H1 (cell line): ENCODE data around the gene CPT2.

ENCODE experiments used
- CTBP2 ChIP-seq: IDR thresholded peaks from 2 replicates; pipeline ENCODE4 v1.7.0; 2011; ENCODE audit warnings: borderline replicate concordance, mild to moderate bottlenecking, moderate library complexity, mixed read lengths, low read length; ENCODE audit not compliant: insufficient read depth, insufficient read length
- EZH2 ChIP-seq: fragments of 200-600 bp; sonication (generic); IDR thresholded peaks from 2 replicates; pipeline ENCODE4 v1.7.1; 2012; ENCODE audit warnings: low read depth, mild to moderate bottlenecking, moderate library complexity, low read length, inconsistent platforms; ENCODE audit not compliant: severe bottlenecking
- HDAC2 ChIP-seq, 2 experiments: fragments of 300-600 bp in 1 of 2; sonication (generic) in 1 of 2; IDR thresholded peaks; 2 replicates each; pipeline ENCODE4 v1.6.1; 2011 to 2012; ENCODE audit warnings: low read depth in 2 of 2, low read length in 2 of 2, mild to moderate bottlenecking in 2 of 2, moderate library complexity in 2 of 2, borderline replicate concordance in 1 of 2, inconsistent platforms in 1 of 2
- NRF1 ChIP-seq: IDR thresholded peaks from 2 replicates; pipeline ENCODE4 v1.6.1; 2011; ENCODE audit warnings: mild to moderate bottlenecking, low read depth, low read length, improper control_type of control experiment
- POLR2A ChIP-seq, 2 experiments: IDR thresholded peaks; 1 replicate in 1 of 2; 2 replicates in 1 of 2; pipeline ENCODE4 v1.6.1; 2011; ENCODE audit warnings: low read depth in 2 of 2, low read length in 2 of 2, mild to moderate bottlenecking in 2 of 2; ENCODE audit errors: control extremely low read depth in 1 of 2
- POLR2AphosphoS5 ChIP-seq: IDR thresholded peaks from 2 replicates; pipeline ENCODE4 v1.6.1; 2011; ENCODE audit warnings: low read depth, low read length
- RFX5 ChIP-seq: IDR thresholded peaks from 2 replicates; pipeline ENCODE4 v1.6.1; 2011; ENCODE audit warnings: low read depth, low read length, improper control_type of control experiment, borderline replicate concordance
- RNF2 ChIP-seq: fragments of 200-900, 300-1000 bp; sonication (generic); IDR thresholded peaks from 2 replicates; pipeline ENCODE4 v1.7.1; 2016; ENCODE audit warnings: borderline replicate concordance, low read depth, mild to moderate bottlenecking, antibody characterized with exemption, low read length; ENCODE audit not compliant: poor library complexity, severe bottlenecking; ENCODE audit errors: missing control alignments
- TF ChIP-seq, protein P1 (sequence below), 3 experiments: IDR thresholded peaks; 1 replicate in 2 of 3; 2 replicates in 1 of 3; pipeline versions ENCODE4 v1.5.1 to v1.6.1; 2011; ENCODE audit warnings: low read length in 3 of 3, mild to moderate bottlenecking in 3 of 3, inconsistent platforms in 2 of 3, low read depth in 1 of 3, moderate library complexity in 1 of 3; ENCODE audit not compliant: insufficient read depth in 1 of 3; ENCODE audit errors: control extremely low read depth in 1 of 3

DNA sequence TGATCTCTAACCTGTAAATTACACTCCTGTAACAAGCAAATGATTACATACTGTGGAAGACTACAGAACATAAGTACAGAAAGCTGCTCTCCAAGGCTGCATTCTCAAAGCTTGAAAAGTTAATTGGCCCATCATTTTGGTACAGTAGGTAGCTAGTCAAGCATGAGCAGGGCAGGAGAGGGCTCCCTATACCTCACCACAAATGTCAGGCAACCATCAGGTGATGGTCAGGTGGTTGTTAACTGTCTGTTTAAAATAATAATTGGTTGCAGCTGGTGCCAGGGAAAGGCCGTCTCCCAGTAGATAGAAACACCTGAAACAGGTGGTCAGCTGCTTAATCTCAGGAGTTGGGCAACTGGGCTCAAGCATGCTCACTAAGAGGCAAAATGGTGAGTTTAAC lies 41.1 kb upstream of the CPT2 start:
- no peak for TF ChIP-seq RNF2
- no peak for TF ChIP-seq HDAC2 (IDR thresholded peaks at IDR 0.05; ENCODE audit: borderline replicate concordance in 1 of 2, low read depth in 2 of 2, low read length in 2 of 2)
- no peak for TF ChIP-seq CTBP2
- TF ChIP-seq, protein P1, sequence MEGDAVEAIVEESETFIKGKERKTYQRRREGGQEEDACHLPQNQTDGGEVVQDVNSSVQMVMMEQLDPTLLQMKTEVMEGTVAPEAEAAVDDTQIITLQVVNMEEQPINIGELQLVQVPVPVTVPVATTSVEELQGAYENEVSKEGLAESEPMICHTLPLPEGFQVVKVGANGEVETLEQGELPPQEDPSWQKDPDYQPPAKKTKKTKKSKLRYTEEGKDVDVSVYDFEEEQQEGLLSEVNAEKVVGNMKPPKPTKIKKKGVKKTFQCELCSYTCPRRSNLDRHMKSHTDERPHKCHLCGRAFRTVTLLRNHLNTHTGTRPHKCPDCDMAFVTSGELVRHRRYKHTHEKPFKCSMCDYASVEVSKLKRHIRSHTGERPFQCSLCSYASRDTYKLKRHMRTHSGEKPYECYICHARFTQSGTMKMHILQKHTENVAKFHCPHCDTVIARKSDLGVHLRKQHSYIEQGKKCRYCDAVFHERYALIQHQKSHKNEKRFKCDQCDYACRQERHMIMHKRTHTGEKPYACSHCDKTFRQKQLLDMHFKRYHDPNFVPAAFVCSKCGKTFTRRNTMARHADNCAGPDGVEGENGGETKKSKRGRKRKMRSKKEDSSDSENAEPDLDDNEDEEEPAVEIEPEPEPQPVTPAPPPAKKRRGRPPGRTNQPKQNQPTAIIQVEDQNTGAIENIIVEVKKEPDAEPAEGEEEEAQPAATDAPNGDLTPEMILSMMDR (IDR thresholded peaks at IDR 0.05; ENCODE audit: control extremely low read depth in 1 of 3, insufficient read depth in 1 of 3, low read depth in 1 of 3, low read length in 3 of 3), result no peak
- no peak for TF ChIP-seq POLR2AphosphoS5
- no peak for TF ChIP-seq POLR2A (IDR thresholded peaks at IDR 0.05; ENCODE audit: control extremely low read depth in 1 of 2, low read depth in 2 of 2, low read length in 2 of 2)
- no peak for TF ChIP-seq RFX5
- no peak for TF ChIP-seq NRF1
- no peak for TF ChIP-seq EZH2
